ENCODE measurements around the gene IGSF11.

IGSF11 gene

DNA sequence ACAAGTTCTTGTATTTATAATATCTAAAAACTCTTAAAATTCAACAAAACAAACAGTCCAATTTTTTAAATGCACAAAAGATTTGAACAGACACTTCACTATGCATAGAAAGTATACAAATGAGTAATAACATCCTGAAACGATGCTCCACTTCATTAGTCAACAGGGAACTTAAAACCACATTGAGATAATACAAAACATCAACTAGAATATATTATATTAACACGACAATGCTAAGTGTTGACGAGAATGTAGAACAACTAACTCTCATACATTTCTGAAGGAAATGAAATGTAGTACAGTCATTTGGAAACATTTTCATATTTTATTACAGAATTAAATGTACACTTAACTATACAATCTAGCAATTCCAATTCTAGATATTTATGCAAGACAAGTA lies 93.4 kb downstream of the IGSF11 start:
- no peaks in the 10 kb centered on the region for H3K4me1 ChIP-seq
- H3K27ac ChIP-seq = no peak overlapping the region
- H3K9me3 ChIP-seq (ENCODE audit: control insufficient read depth, low read length) = no peaks in the 10 kb centered on the region
- no peak overlapping the region for H3K4me3 ChIP-seq (ENCODE audit: low read depth, low read length)
- H3K9ac ChIP-seq = no peak overlapping the region
- TF ChIP-seq, protein P1, sequence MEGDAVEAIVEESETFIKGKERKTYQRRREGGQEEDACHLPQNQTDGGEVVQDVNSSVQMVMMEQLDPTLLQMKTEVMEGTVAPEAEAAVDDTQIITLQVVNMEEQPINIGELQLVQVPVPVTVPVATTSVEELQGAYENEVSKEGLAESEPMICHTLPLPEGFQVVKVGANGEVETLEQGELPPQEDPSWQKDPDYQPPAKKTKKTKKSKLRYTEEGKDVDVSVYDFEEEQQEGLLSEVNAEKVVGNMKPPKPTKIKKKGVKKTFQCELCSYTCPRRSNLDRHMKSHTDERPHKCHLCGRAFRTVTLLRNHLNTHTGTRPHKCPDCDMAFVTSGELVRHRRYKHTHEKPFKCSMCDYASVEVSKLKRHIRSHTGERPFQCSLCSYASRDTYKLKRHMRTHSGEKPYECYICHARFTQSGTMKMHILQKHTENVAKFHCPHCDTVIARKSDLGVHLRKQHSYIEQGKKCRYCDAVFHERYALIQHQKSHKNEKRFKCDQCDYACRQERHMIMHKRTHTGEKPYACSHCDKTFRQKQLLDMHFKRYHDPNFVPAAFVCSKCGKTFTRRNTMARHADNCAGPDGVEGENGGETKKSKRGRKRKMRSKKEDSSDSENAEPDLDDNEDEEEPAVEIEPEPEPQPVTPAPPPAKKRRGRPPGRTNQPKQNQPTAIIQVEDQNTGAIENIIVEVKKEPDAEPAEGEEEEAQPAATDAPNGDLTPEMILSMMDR (IDR thresholded peaks at IDR 0.05) = no peak
- no peaks in the 10 kb centered on the region for H3K27me3 ChIP-seq (ENCODE audit: control insufficient read depth, insufficient read depth, low read length)
- no peaks in the 10 kb centered on the region for H3K79me2 ChIP-seq
- no peak overlapping the region for H3K4me2 ChIP-seq (ENCODE audit: low read length)
- no peaks in the 10 kb centered on the region for H3K36me3 ChIP-seq (ENCODE audit: control insufficient read depth, insufficient read depth, low read length)
- H2AFZ ChIP-seq = no peak overlapping the region

DNA sequence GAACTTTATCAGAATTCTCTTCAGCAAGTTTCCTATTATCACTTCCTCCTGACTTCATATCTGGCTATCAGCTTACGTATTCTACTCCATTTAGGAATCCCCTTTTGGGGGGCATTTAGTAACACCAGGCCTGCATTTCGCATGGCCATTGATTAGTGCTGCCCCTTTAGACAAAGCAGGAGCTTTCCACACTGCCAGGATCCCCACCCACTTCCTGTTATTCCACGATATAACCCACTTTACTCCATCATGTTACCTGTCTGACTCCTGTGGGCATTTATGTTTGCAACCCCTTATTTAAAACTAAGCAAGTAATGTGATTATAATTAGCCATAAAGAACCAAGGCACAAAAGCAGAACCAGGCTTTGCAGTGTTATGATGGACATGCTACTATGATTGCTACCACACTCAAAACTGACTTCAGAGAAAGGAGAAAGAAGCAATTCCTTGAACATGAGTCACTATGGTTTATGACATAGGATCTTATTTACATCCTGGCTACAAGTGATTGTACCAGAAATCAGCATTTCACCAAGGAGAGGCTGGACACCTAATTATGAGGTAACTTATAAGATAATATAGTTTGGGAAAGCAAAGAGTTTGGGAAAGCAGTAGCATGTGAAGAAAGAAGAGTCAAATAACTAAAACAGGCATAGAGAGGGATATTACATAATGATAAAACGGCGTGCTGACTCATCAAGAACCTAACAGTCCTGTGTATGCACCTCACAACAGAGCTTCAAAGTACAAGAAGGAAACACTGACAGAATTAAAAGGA lies 96.3 kb downstream of the IGSF11 start:
- no peaks in the 10 kb centered on the region for H3K27me3 ChIP-seq (ENCODE audit: control insufficient read depth, insufficient read depth, low read length)
- H3K9me3 ChIP-seq (ENCODE audit: control insufficient read depth, low read length) = no peaks in the 10 kb centered on the region
- no peaks in the 10 kb centered on the region for H3K4me1 ChIP-seq
- no peak overlapping the region for H3K4me2 ChIP-seq (ENCODE audit: low read length)
- H3K9ac ChIP-seq = no peak overlapping the region
- no peak overlapping the region for H3K27ac ChIP-seq
- TF ChIP-seq, protein P1 (IDR thresholded peaks at IDR 0.05) = no peak
- H2AFZ ChIP-seq = no peak overlapping the region
- no peaks in the 10 kb centered on the region for H3K36me3 ChIP-seq (ENCODE audit: control insufficient read depth, insufficient read depth, low read length)
- H3K79me2 ChIP-seq = no peaks in the 10 kb centered on the region
- no peak overlapping the region for H3K4me3 ChIP-seq (ENCODE audit: low read depth, low read length)

DNA sequence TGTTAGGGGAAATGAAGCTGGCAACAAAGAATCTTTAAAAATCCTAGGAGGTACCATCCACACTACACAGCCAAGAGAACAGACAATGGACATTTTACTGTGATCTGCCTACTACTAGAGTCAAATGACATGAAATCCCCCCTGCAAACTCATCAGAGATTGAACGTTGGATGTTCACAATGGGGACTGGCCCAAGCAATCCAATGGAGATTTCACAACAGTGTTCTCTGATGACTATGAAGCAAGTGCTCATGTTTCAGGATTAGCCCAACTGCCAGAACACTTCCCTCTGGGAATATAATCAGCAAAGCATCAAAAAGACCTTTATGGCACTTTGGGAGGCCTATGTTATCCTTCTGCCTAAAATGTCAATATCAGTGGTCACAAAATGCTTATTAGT lies 97.8 kb downstream of the IGSF11 start:
- Histone ChIP-seq H3K36me3 (ENCODE audit: control insufficient read depth, insufficient read depth, low read length) (no peaks in the 10 kb centered on the region), H3K27ac (no peak overlapping the region), H3K27me3 (ENCODE audit: control insufficient read depth, insufficient read depth, low read length) (no peaks in the 10 kb centered on the region), H3K9ac (no peak overlapping the region), H2AFZ (no peak overlapping the region), H3K4me3 (ENCODE audit: low read depth, low read length) (no peak overlapping the region), H3K79me2 (no peaks in the 10 kb centered on the region), H3K4me2 (ENCODE audit: low read length) (no peak overlapping the region), H3K4me1 (no peaks in the 10 kb centered on the region), H3K9me3 (ENCODE audit: control insufficient read depth, low read length) (no peaks in the 10 kb centered on the region)
- TF ChIP-seq, protein P1 (IDR thresholded peaks at IDR 0.05) = no peak

DNA sequence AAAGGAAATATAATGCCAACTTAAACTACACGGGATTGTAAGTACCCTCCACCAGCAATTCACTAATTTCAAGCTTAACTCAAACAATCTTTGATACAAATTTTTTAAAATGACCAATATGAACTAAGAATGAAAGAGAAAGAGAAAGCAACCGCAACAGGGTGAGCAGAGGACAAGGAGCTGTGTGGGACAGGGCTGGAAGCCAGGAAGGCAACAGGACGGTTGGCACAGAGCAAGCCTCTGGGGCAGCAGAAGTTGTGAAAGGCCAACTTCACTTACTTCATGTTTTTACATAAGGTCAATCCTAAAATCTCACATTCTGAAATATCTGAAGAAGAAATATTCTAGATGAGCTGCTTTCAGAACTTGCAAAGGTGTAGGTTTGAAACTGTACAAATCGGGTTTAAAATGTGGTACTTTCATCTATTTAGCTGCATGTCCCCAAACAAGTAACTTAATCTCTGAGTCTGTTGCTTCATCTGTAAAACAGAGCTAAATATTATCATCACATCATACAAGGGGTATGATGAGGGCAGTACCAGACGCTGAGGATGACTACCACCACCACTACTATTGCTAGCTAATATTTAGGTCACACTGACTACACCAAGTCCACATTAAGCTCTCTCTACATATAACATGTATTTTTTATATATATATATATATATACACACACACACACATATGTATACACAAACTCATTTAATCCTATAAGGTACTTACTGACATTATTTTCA lies 101.7 kb downstream of the IGSF11 start:
- H3K36me3 ChIP-seq (ENCODE audit: control insufficient read depth, insufficient read depth, low read length) = no peaks in the 10 kb centered on the region
- H3K79me2 ChIP-seq = no peaks in the 10 kb centered on the region
- H3K4me2 ChIP-seq (ENCODE audit: low read length) = no peak overlapping the region
- TF ChIP-seq, protein P1 (IDR thresholded peaks at IDR 0.05) = no peak
- no peaks in the 10 kb centered on the region for H3K9me3 ChIP-seq (ENCODE audit: control insufficient read depth, low read length)
- no peak overlapping the region for H3K4me3 ChIP-seq (ENCODE audit: low read depth, low read length)
- no peak overlapping the region for H2AFZ ChIP-seq
- H3K27me3 ChIP-seq (ENCODE audit: control insufficient read depth, insufficient read depth, low read length) = no peaks in the 10 kb centered on the region
- H3K9ac ChIP-seq = no peak overlapping the region
- H3K27ac ChIP-seq = no peak overlapping the region
- H3K4me1 ChIP-seq = no peaks in the 10 kb centered on the region

All from parathyroid adenoma (tissue), 2 donors.